NCI-H82 treated with DMSO at 0.1 percent for 48 hours (cell line): ENCODE measurements around the gene R3HDML.

ENCODE experiments used
- DNase-seq: peaks from one replicate; lab custom pipeline; 2025; ENCODE audit not compliant: unreplicated experiment; lab: John Stamatoyannopoulos, UW

The R3HDML gene

GRCh38 chr20:44398335-44398734, 61.5 kb downstream of the R3HDML start:
- DNase-seq = no peak

- DNase-seq = no peak
Observed at GRCh38 chr20:44399446-44399845, 62.6 kb downstream of the R3HDML start.

- DNase-seq = no peak
Observed at GRCh38 chr20:44400671-44400969, 63.8 kb downstream of the R3HDML start.
